NAMALWA (cell line): ENCODE measurements around the gene POLN.
"Not testable (repeated sequence)": the region's sequence is repeated elsewhere in the genome, so short reads cannot be mapped to it uniquely, and the experiment has no call there.

Experiments used
- DNase-seq: peaks from one replicate; pipeline ENCODE4 v3.0.0-alpha.2; 2015; ENCODE audit warnings: low spot score

Gene POLN

DNA sequence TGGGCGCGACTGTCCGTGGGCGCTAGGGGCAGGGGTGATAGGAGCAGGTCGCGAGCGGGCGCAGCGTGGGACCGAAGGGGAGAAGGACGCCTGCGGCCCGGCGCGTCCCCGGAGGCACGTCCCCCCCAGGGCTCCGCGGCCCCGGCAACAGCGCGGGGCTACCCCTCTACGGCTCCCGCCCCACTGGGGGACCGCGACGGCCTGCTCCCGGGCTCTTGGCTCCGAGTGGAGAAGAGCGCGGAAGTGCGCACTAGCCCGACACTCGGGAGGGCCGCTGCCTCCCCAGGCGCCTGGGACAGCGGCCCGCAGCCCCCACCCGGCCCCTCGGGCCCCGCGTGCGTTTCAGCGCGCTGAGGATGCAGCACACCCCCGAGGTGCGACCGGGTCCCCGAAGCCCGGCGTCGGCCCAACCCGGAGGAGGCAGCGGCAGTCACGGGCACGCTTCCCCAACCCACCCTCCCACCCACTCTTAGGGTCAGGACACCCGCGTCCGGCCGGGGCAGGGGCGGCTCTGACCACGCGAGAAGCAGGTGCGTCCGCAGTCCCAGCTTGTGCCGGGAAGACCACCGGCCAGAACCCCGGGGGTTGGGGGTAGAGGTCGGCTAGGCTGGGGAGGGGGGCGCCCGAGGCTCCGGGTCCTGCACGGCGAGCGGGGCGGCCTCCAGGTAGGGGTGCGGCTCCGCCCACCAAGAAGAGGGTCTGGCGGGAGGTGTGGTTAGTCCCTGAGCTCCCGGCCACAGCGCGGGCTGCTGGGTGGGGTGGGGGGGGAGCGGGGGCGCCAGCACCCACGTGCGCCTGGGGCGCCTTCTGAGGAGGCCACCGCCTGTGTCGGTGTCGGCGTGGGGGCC is 201.3 kb downstream of the POLN start:
- no peak for DNase-seq

DNA sequence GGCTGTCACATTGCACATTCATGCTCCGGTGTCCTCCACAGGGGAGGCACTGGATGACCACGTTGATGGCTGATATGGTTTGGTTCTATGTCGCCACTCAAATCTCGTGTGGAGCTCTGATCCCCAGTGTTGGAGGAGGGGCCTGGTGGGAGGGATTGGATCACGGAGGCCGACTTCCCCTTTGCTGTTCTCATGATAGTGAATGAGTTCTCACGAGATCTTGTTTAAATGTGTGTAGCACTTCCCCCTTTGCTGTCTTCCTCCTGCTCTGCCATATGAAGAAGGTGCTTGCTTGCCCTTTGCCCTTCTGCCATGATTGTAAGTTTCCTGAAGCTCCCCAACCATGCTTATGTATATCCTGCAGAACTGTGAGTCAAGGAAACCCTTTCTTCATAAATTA is 205.1 kb downstream of the POLN start:
- no peak for DNase-seq

DNA sequence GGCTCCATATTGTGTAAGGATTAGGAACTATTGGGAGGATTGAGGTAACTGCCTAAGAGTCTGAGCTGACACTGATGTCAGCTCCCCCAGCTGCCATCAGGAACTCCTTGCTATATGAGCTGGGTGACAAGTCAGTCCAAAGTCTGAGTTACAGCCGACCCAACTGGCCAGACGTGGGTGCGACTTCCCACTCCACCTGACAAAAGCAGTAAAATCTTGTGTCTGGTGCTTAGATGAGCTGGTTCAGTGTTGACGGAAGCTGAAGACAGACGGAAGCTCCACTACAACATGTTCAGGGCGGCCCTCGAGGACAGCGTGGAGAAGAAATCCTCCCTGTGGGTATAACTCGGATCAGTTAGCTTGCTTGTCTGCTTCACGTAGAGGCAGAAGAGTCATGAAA is 205.6 kb downstream of the POLN start:
- DNase-seq, result no peak

GRCh38 chr4:2031161-2031560 is 210.8 kb downstream of the POLN start:
- DNase-seq, result not testable (repeated sequence)

GRCh38 chr4:2027120-2027519 is 214.8 kb downstream of the POLN start:
- not testable (repeated sequence) for DNase-seq

GRCh38 chr4:2025817-2026216 is 216.1 kb downstream of the POLN start:
- DNase-seq, result no peak

- no peak for DNase-seq
These were observed 217.2 kb downstream of the POLN start for GRCh38 chr4:2024683-2025082.
